ENCODE measurements around the gene FRMD3. TPM values are rescaled to one million over a fixed set of nuclear protein-coding genes. Genes with fewer than 3 reads are reported as not detected.
"Not testable (repeated sequence)": the region's sequence is repeated elsewhere in the genome, so short reads cannot be mapped to it uniquely, and the experiment has no call there.

Gene FRMD3
- total RNA-seq, 2 experiments from 2014 or later: 0.19 to 0.65 TPM

DNA sequence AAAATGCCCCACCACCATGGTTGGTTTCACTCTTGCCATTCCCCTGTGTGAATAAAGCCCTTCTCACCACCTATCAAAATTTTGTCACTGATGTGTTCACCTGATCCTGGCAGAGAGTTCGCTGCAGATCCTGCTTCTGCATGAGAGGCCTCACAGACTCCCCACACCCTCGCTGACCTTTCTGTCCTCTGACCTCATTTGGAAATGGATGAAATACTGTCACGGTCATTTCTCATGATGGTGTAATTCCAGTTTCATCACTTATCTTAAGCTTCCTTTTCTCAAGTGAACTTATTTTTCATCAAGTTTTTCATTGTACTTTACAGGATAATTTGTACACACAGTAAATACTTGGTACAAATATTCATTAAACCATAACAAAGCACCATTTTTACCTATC is 131.3 kb downstream of the FRMD3 start:
- ChIA-PET CTCF (no interaction called here), POLR2A (no interaction called here)

DNA sequence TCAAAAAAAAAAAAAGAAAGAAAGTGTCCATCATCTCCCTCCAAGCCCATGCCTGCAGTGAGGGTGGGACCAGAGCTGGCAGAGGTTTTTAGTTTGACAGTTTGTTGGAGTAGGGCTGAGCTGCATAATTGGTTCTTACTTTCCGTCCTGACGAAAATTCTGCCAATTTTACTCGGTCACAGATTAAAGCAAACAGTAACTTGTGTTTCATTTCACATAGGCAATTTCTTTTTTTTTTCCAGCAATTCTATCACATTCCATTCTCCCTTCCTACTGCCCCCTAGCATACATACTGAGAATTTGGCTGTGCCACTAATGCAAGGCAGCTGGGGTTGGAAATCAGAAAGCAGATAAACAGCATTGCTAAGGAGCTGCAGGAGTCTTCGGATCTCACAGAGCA is 132.4 kb downstream of the FRMD3 start:
- CTCF ChIA-PET: no interaction called here

DNA sequence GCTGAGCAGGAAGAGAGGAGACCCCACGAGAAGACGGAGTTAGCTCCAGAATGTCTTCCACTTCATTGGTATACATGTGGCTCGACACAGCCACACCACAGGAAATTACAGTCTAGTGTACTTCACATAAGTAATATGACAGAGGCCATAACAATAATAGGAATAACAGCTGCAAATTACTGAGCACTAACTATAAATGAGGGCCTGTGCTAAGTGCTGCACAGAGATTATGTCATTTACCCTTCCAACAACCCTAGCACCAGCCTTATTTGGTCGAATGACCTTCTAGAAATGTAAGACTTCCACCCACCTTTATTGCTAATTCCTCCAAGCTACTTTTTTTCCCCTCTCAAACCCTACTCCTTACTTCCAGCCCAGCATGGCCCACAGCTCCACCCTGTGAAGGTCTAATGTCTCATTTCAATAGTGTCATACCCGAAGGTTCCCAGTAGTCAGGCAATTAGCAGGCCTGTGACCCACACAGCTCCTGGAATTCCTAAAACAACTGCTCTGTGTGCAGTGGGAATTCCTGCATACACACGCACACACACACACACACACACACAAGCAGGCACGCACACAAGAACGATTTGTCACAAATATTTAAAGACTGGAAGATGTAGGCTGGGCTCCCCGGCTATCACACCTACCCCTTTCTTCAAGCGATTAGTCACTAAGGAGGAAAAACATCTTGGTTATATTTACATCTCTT is 134.5 kb downstream of the FRMD3 start:
- ChIA-PET POLR2A (no interaction called here), CTCF (interaction anchor here (1.3 kb wide), 1 partner anchor 14 kb away, joined by 3 read pairs; no protein-coding TSS in a partner anchor)

More for the DNA sequence above, 132.4 kb downstream of the FRMD3 start:
- POLR2A ChIA-PET: no interaction called here

GRCh38 chr9:83401328-83401900 is 136.8 kb downstream of the FRMD3 start:
- ChIA-PET CTCF (interaction anchor here (1.2 kb wide), 1 partner anchor 40 kb away, joined by 3 read pairs; no protein-coding TSS in a partner anchor), POLR2A (no interaction called here)

GRCh38 chr9:83396813-83397212 is 141.4 kb downstream of the FRMD3 start:
- CTCF ChIA-PET: no interaction called here
- POLR2A ChIA-PET: no interaction called here

DNA sequence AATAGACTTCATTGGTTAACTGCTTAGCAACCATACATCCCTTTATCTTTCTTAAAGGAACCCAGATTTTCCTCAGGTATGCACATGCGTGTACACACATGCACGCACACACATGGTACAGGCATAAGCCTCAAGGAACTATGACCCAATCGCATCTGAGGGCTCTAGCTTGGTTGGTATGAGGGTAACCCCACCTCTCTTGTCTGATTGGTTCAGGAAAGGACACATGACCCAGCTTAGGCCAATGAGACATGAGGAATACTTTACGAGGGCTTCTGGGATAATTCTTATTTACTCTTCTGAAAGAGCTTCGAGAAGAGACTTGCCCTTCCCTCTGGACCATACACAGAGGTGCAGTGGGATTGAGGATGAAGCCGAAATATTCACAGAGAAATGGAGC is 141.9 kb downstream of the FRMD3 start:
- CTCF ChIA-PET: no interaction called here
- POLR2A ChIA-PET: no interaction called here

DNA sequence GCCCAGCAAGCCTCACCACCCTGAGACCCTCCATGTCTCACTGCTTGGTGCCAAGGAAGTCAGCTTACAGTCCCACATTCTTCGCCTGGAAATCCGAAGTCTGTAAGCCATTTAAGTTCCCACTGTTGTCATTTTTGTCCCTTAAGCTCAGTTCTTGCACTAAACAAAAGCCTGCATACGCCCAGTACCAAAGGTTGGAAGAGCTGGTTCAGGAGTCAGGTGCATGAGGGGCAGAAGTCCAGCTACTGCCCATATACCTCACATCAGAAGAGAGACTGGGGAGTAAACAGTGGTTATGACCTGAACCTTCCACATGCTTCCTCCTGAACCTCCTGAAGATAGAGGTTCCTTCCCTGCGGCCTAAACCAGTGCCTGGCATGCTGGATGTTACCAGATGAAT is 146.0 kb downstream of the FRMD3 start:
- ChIA-PET CTCF (no interaction called here), POLR2A (no interaction called here)

GRCh38 chr9:83388346-83388745 is 149.9 kb downstream of the FRMD3 start:
- POLR2A ChIA-PET: no interaction called here
- CTCF ChIA-PET: no interaction called here

GRCh38 chr9:83387401-83388185 is 150.6 kb downstream of the FRMD3 start:
- ChIA-PET POLR2A (no interaction called here), CTCF (no interaction called here)

GRCh38 chr9:83385317-83385716 is 152.9 kb downstream of the FRMD3 start:
- ChIA-PET POLR2A (no interaction called here), CTCF (no interaction called here)

DNA sequence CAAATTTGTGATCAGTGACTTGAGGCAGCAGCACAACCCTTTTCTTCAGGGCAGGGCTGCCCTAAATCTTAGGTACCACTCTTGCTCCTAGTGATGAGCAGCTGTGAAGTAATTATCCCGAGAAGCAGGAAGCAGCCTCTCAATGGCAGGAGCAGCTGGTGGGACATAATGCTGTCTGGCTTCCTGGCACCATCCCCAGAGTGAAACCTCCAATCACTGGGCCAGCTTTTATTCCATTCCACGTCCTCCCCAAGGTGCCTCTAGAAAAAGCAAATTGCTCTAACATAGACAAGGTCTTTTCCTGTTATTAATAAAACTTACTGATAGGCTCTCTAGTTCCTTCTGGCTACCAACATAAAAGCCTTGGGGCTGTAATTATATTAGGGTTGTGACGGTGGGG is 154.0 kb downstream of the FRMD3 start:
- ChIA-PET CTCF (no interaction called here), POLR2A (no interaction called here)

- ChIA-PET CTCF (no interaction called here), POLR2A (no interaction called here)
These were observed 155.2 kb downstream of the FRMD3 start for GRCh38 chr9:83383034-83383433.

DNA sequence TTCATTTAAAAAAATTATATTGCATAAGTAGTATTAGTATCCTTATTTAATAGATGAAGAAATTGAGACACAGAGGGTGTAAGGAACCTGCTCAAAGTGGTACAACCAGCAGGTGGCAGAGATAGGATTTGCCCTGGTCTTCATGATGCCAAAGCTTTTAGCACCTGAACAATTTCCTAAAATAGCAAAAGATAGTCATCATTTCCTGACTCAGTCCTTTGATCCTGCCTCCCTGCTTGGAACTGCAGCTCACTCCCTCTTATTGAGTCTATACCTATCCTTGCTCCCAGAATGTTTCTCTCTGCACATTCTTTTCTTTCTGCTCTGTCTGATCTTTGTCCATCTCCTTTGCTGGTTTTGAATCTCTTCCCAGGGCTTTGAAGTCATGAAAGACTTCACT is 155.8 kb downstream of the FRMD3 start:
- ChIA-PET POLR2A (no interaction called here), CTCF (no interaction called here)

DNA sequence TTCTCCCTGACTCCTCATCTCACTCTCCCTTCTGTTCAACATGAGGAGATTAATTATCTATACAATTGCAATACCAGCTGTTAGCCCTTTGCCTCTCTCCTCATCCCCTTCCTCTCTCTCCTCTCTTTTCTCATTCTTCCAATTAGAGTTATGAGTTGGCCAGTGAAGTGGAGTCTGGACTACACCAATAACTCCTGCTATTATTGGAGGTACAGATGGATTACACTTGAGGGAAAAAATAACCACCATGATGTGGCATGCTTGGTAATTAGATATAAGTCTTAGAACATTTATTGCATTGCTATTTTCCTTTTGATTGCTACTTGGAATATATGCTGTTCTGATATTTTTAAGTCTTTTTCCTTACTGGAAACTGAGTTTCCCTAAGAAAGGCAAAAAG is 159.2 kb downstream of the FRMD3 start:
- CTCF ChIA-PET: interaction anchor here (0.7 kb wide), 1 partner anchor 73 kb away, joined by 3 read pairs; no protein-coding TSS in a partner anchor
- POLR2A ChIA-PET: no interaction called here

DNA sequence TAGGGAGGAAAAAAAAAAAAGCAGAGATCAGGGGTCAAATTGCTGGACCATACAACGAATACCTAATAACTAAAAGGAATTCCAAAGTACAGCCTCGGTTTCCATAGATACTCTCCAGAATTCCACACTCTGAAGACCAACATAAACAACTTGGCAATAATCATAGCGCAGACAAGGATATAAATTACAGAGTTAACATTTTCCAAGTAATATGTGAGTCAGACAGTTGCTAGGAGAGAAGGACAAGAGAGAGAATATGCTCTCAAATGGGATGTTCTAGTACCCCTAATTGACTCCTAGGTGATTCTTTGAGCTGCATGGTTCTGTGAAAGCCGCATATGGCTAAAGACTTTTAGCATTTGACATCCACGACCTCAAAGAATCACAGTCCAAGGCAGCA is 165.2 kb downstream of the FRMD3 start:
- ChIA-PET CTCF (no interaction called here), POLR2A (no interaction called here)

- POLR2A ChIA-PET: no interaction called here
- CTCF ChIA-PET: no interaction called here
These were observed 170.9 kb downstream of the FRMD3 start for GRCh38 chr9:83367326-83367725.

- POLR2A ChIA-PET: no interaction called here
- CTCF ChIA-PET: no interaction called here
These were observed 175.7 kb downstream of the FRMD3 start for GRCh38 chr9:83362341-83362995.

DNA sequence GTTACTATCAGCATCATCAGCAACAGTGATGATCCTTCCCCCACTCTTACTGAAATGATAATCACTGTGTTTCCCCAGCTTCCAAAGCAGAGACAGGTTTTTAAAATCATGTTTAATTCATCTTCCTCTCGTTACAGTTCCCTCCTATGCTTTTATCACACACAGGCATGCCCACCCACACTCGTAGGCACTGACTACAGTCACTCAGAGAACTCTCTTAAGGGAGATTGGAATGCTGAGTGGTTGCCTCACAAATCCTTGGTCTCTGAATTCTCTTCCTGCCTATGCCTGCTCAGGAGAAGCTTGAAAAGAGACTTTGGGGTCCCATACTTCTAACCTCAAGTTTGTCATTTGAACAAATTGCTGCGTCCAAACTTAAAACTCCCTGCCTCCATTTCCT is 179.2 kb downstream of the FRMD3 start:
- CTCF ChIA-PET: no interaction called here
- POLR2A ChIA-PET: no interaction called here

- CTCF ChIA-PET, POLR2A ChIA-PET: not testable (repeated sequence)
These were observed 179.7 kb downstream of the FRMD3 start for GRCh38 chr9:83358493-83358892.

- CTCF ChIA-PET: no interaction called here
- POLR2A ChIA-PET: no interaction called here
These were observed 182.5 kb downstream of the FRMD3 start for GRCh38 chr9:83355729-83356151.

DNA sequence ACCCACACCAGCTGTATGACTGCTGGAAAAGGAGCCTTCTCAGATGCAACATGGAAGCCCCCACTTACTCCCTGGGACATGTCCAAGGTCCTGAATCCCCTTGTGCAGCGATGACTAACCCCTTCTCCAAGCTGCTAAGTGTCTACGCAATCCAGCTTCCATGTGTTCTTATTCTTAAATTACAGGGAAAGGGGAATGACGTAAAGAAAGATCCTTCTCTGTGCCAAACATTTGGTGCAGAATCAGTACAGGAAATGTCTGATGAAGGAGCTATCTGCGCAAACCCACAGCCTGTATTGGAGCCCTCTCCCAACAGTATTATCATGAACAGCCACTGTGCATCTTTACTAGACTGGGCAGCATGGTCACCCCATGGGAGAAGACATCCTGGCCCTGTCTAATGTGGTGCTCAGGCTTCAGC is 183.2 kb downstream of the FRMD3 start:
- CTCF ChIA-PET: no interaction called here
- POLR2A ChIA-PET: no interaction called here
